Tongue (tissue), 2 donors: ENCODE results near the gene NPAS3. TPM values are rescaled to one million over a fixed set of nuclear protein-coding genes. Genes with fewer than 3 reads are reported as not detected.
A peak's percentile ranks its signal among the peaks of the same experiment; 100 is the strongest.

ENCODE experiments used
- DNase-seq: peaks from one replicate; pipeline ENCODE4 v3.0.0-alpha.2; 2015
- total RNA-seq: library from RNA; depleted of rRNA; stranded (reverse); fragments of >200 nt; gene quantifications from one replicate; pipeline ENCODE4 v1.2.3, GENCODE V29; 2014

Gene NPAS3
- total RNA-seq, 1 donor from 2014 or later = 4.4 TPM

DNA sequence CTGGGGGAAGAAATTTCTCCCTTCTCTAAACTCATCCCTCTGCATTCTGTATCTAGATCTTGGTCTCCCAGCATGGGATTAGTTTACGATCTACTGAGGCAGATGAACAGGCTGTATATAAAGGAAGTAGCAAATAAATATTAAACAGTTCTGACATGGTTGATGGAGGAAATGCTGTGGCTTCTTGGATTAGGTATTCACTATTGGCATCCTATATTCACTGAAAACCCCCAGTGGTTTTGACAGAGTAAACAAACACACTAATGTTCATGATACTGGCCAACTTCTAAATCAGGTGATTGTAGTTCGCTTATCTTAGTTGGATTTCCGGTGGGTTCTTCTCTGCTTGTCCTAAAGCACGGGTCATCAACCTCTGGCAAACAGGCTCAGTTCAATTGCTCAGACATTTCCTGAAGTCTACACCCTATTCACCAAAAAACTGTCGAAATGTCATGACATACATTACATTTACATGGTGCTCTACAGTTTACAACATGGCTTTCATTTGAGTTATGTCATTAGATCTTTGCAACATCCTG, 578.3 kb downstream of the NPAS3 start:
- DNase-seq = no peak

GRCh38 chr14:33521192-33521591, 582.5 kb downstream of the NPAS3 start:
- no peak for DNase-seq

- no peak for DNase-seq
Observed at GRCh38 chr14:33524244-33524643, 585.6 kb downstream of the NPAS3 start.

GRCh38 chr14:33525626-33526025, 586.9 kb downstream of the NPAS3 start:
- no peak for DNase-seq

- DNase-seq = no peak
Observed at GRCh38 chr14:33527023-33527634, 588.5 kb downstream of the NPAS3 start.

DNA sequence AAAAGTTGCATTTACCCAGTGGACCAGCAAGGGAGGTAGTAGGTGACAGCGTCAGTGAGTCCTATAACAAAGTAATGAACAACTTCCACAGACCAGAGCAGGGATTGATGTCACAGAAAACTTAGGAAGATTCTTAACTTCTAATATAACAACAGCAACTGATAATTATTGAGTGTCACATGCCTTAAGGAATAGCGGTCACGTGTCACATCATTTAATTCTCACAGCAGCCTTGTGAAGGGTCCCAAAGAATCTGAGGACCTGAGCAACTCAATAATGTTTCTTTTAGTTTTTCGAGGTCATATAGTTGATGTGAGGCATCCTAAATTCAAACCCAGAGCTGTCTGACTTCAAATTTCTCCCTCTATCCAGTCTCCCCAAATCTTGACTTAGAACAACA, 590.0 kb downstream of the NPAS3 start:
- DNase-seq = no peak

GRCh38 chr14:33529787-33530757, 591.4 kb downstream of the NPAS3 start:
- DNase-seq = no peak

DNA sequence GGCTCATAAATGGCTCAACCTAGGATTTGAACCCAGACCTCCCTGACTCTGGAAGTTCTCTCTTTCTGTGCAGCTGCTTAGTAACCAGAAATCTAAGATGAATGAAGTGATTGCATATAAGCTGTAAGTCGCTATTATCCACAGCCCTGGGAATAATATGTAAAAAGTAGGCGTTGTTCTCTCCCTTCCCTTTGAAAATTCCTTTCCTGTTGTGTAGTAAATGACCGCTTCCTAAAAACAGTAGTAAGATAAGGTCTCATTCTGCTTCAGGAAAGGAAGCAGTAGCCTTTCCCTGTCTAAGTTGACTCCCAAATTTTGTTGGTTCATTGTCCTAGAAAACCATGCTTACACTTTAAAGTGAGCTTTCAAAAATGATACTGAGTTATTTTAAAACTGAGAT, 593.9 kb downstream of the NPAS3 start:
- no peak for DNase-seq

GRCh38 chr14:33534104-33534503, 595.4 kb downstream of the NPAS3 start:
- DNase-seq = no peak

DNA sequence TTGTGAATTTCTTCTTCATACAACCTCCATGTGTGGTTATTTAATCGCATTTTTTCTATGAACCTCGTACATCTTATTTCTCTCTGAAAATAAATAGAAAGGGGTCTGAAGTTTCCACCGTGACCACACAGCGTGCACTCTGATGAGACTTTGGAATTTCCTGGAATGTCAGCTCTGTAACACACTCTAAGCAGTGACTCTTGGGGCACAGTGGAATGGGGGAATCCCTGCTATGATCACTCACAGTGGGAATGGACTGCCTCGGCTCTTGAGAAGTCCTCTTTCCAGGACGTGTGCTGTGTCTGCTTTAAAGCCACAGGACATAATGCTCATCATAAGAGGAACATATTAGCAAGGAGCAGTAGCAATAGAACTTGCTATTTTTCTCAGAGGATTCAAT, 596.0 kb downstream of the NPAS3 start:
- DNase-seq = no peak

- DNase-seq = no peak
Observed at GRCh38 chr14:33539918-33540357, 601.3 kb downstream of the NPAS3 start.

DNA sequence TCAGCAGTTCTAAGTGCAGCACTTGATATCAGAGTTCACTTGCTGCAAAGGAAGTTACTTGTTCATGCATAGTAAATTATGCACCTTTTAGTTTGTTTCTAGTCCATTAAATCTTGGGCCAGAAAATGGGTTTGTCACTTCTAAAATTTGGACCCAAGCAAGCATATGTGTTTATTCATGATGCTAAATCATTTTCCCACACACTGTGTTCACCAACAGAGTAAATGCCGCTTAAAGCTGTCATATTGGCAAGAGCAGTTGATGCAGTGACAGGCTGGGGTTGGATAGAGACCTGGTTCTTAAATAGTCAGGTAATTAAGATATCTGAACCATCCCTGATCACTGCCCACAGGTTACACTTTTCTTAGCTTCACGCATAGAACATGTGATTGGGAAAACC, 602.5 kb downstream of the NPAS3 start:
- no peak for DNase-seq

- DNase-seq = no peak
Observed at GRCh38 chr14:33542338-33543287, 603.9 kb downstream of the NPAS3 start.

GRCh38 chr14:33545696-33546095, 607.0 kb downstream of the NPAS3 start:
- no peak for DNase-seq

DNA sequence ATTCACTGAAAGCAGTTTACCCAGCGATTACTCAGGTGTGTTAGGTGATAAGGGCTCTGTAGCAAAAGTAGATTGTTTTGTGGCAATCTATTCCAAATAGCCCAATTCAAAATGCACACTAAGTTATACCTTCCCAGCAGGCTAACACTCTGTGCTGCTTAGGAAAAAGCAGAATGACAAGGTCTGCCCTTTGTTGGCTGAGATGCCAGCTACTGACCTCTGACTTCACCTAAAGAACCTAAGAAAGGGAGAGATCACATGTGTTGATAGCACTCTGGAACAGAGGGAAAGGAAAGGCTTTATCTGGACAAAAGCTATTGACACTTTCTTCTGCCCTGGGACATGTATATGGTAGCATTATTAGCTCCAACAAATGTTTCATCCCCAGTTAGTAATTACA, 609.9 kb downstream of the NPAS3 start:
- DNase-seq = no peak

- no peak for DNase-seq
Observed at GRCh38 chr14:33551963-33552362, 613.3 kb downstream of the NPAS3 start.

DNA sequence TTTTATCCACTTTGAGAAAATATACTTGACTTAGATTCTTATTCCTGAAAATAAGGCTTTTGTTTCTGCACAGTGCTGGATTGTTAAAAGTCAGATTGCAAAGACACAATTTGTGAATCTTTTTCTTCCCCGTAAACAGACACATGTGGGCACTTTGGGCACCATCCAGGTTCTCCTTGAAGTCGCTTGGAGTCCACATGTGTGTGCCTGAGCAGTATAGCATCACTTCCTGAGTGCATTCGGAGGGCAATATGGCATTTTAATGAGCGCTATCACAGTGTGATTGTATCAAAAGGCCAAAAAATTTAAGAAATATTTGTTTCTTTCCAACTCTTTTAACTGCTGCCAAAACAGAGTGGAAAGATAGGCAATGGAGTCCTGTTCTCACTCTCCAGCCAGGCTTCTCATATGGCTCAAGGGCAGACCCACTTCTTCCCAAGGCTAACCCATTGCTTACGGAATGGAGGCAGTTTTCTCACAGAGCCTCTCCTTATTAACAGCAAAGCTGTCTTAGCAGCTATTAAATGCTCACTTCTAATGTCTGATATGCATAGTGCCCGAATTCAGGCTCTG, 615.1 kb downstream of the NPAS3 start:
- DNase-seq = no peak

DNA sequence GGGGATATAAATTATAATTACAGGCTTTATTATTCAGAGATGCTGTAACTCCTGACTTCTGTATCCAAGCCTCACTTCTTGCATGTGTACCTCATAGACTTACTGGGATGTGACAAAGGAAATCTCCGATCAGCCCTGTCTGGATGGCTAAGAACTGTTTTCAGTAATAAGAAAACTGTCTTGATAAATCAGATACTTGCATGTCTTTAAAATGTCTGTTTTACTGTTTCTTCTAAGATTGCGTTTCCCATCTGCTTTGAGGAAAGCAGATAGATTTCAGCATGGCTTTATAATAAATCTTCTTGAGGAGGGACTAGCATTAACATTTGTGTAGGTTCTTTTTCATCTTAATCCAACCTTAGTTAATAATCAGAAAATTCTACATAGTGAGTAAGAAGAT, 616.3 kb downstream of the NPAS3 start:
- no peak for DNase-seq

GRCh38 chr14:33555710-33556350, 617.2 kb downstream of the NPAS3 start:
- DNase-seq = peak; percentile 61

GRCh38 chr14:33556382-33557121, 617.9 kb downstream of the NPAS3 start:
- DNase-seq = no peak
